Endothelial cell of umbilical vein (primary cell): ENCODE data around the gene NMRK2.

ENCODE experiments used
- EZH2 ChIP-seq: IDR thresholded peaks from 2 replicates; pipeline ENCODE4 v1.6.1; 2012; ENCODE audit warnings: borderline replicate concordance, low read depth, mild to moderate bottlenecking, moderate library complexity, low read length, inconsistent platforms; ENCODE audit not compliant: severe bottlenecking
- FOS ChIP-seq: IDR thresholded peaks from 2 replicates; pipeline ENCODE4 v1.6.1; 2011; ENCODE audit warnings: mild to moderate bottlenecking, low read length, moderate library complexity, borderline replicate concordance; ENCODE audit not compliant: insufficient read depth
- GATA2 ChIP-seq: IDR thresholded peaks from 2 replicates; pipeline ENCODE4 v1.7.0; 2011; ENCODE audit warnings: low read depth, mild to moderate bottlenecking, moderate library complexity, mixed read lengths, low read length; ENCODE audit not compliant: insufficient read length, insufficient read depth
- JUN ChIP-seq: IDR thresholded peaks from 2 replicates; pipeline ENCODE4 v1.6.1; 2011; ENCODE audit warnings: borderline replicate concordance, low read depth; ENCODE audit not compliant: insufficient read length, insufficient read depth
- MYC ChIP-seq: IDR thresholded peaks from one replicate; pipeline ENCODE4 v1.6.1; 2011; ENCODE audit warnings: mild to moderate bottlenecking, low read depth, low read length
- POLR2A ChIP-seq: IDR thresholded peaks from 2 replicates; pipeline ENCODE4 v1.6.1; 2012; ENCODE audit warnings: low read depth, mild to moderate bottlenecking, control low read depth, low read length
- POLR2AphosphoS5 ChIP-seq: IDR thresholded peaks from 2 replicates; pipeline ENCODE4 v1.6.1; 2012; ENCODE audit warnings: low read depth, mild to moderate bottlenecking, control low read depth, low read length, moderate library complexity; ENCODE audit not compliant: insufficient read depth
- TF ChIP-seq, protein P1 (sequence below), 2 donors: IDR thresholded peaks; 1 replicate in 1 of 2; 2 replicates in 1 of 2; pipeline ENCODE4 v1.5.1; 2011; ENCODE audit warnings: low read length in 2 of 2, mild to moderate bottlenecking in 2 of 2, moderate library complexity in 2 of 2, control low read depth in 1 of 2, inconsistent platforms in 1 of 2, low read depth in 1 of 2; ENCODE audit not compliant: insufficient read depth in 1 of 2; ENCODE audit errors: extremely low read depth in 1 of 2
- TF ChIP-seq, protein P2 (sequence below): IDR thresholded peaks from 2 replicates; pipeline ENCODE4 v1.6.1; 2011; ENCODE audit not compliant: insufficient read depth, insufficient read length

DNA sequence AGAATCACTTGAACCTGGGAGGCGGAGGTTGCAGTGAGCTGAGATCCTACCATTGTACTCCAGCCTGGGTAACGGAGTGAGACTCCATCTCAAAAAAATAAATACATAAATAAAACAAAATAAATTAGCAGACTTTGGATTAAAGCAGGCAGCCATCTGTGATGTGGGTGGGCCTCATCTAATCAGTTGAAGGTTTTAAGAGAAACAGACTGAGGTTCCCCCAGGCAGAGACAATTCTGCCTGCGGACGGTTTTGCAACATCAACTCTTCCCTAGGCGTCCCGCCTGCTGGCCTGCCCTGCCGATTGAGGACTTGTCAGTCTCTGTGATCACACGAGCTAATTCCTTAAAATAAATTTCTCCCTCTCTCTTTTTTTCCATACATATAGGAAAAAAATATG is 28.6 kb upstream of the NMRK2 start:
- TF ChIP-seq, protein P1, sequence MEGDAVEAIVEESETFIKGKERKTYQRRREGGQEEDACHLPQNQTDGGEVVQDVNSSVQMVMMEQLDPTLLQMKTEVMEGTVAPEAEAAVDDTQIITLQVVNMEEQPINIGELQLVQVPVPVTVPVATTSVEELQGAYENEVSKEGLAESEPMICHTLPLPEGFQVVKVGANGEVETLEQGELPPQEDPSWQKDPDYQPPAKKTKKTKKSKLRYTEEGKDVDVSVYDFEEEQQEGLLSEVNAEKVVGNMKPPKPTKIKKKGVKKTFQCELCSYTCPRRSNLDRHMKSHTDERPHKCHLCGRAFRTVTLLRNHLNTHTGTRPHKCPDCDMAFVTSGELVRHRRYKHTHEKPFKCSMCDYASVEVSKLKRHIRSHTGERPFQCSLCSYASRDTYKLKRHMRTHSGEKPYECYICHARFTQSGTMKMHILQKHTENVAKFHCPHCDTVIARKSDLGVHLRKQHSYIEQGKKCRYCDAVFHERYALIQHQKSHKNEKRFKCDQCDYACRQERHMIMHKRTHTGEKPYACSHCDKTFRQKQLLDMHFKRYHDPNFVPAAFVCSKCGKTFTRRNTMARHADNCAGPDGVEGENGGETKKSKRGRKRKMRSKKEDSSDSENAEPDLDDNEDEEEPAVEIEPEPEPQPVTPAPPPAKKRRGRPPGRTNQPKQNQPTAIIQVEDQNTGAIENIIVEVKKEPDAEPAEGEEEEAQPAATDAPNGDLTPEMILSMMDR (IDR thresholded peaks at IDR 0.05; ENCODE audit: extremely low read depth in 1 of 2, insufficient read depth in 1 of 2, low read depth in 1 of 2, low read length in 2 of 2) = no peak
- TF ChIP-seq, protein P2, sequence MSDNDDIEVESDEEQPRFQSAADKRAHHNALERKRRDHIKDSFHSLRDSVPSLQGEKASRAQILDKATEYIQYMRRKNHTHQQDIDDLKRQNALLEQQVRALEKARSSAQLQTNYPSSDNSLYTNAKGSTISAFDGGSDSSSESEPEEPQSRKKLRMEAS = no peak
- TF ChIP-seq POLR2AphosphoS5 (no peak), EZH2 (no peak), POLR2A (no peak), GATA2 (no peak), FOS (no peak), MYC (no peak), JUN (no peak)
